CD4-positive, alpha-beta T cell (primary cell): ENCODE data around the gene ZMYND15. TPM values are rescaled to one million over a fixed set of nuclear protein-coding genes. Genes with fewer than 3 reads are reported as not detected.
"Not testable (repeated sequence)": the region's sequence is repeated elsewhere in the genome, so short reads cannot be mapped to it uniquely, and the experiment has no call there.

Experiments
- ATAC-seq: fragments of 200-7000 bp; cut with Tn5 transposase; one replicate; pipeline ENCODE4 v1.10.0; 2022; ENCODE audit warnings: mild to moderate bottlenecking; ENCODE audit not compliant: poor library complexity
- CTCF ChIA-PET: fragments of 350-600 bp; sonication (Branson Sonifier 250); formaldehyde crosslinking; loops from one replicate; lab custom pipeline; 2021; ENCODE audit warnings: antibody characterized with exemption, inconsistent platforms; lab: Charles Lee
- POLR2A ChIA-PET: fragments of 350-600 bp; sonication (Branson Sonifier 250); formaldehyde crosslinking; loops from one replicate; lab custom pipeline; 2021; ENCODE audit warnings: antibody characterized with exemption, inconsistent platforms; lab: Charles Lee
- DNase-seq, 14 experiments: peaks; one replicate each; pipeline ENCODE4 v3.0.0-alpha.2; 2013 to 2020; ENCODE audit warnings: mixed read lengths in 2 of 14
- H3K27ac ChIP-seq, 2 donors: one replicate each; pipeline versions ENCODE4 v1.5.1 to v1.7.0; 2013; ENCODE audit warnings: low read length in 2 of 2, low read depth in 1 of 2, mild to moderate bottlenecking in 1 of 2
- H3K27me3 ChIP-seq, 2 experiments: 1 replicate in 1 of 2; 2 replicates in 1 of 2; pipeline versions ENCODE4 v1.6.1 to v1.7.0; 2013; ENCODE audit warnings: low read length in 2 of 2, control low read depth in 1 of 2, mild to moderate bottlenecking in 1 of 2, moderate library complexity in 1 of 2; ENCODE audit not compliant: insufficient read depth in 2 of 2, control insufficient read depth in 1 of 2
- H3K36me3 ChIP-seq: one replicate; pipeline ENCODE4 v1.6.1; 2013; ENCODE audit warnings: low read length, control low read depth; ENCODE audit not compliant: insufficient read depth
- H3K4me1 ChIP-seq: one replicate; pipeline ENCODE4 v1.6.1; 2013; ENCODE audit warnings: low read length, control low read depth; ENCODE audit not compliant: insufficient read depth
- H3K4me3 ChIP-seq: one replicate; pipeline ENCODE4 v1.5.1; 2013; ENCODE audit warnings: mild to moderate bottlenecking, low read length, moderate library complexity
- H3K9me3 ChIP-seq, 2 experiments: 1 replicate in 1 of 2; 2 replicates in 1 of 2; pipeline versions ENCODE4 v1.6.1 to v1.7.0; 2013; ENCODE audit warnings: low read length in 2 of 2, mild to moderate bottlenecking in 2 of 2, control low read depth in 1 of 2, moderate library complexity in 1 of 2; ENCODE audit not compliant: control insufficient read depth in 1 of 2, insufficient read depth in 1 of 2
- H3K27ac Mint-ChIP-seq: one replicate; pipeline ENCODE4 v1.8.0; 2020; ENCODE audit warnings: mixed read lengths
- H3K27me3 Mint-ChIP-seq: one replicate; pipeline ENCODE4 v1.8.0; 2021; ENCODE audit warnings: mixed read lengths
- H3K36me3 Mint-ChIP-seq: one replicate; pipeline ENCODE4 v1.8.0; 2021; ENCODE audit warnings: low read depth, mixed read lengths
- H3K4me1 Mint-ChIP-seq: one replicate; pipeline ENCODE4 v1.8.0; 2021; ENCODE audit warnings: low read depth, mixed read lengths
- H3K4me3 Mint-ChIP-seq: one replicate; pipeline ENCODE4 v1.8.0; 2020; ENCODE audit warnings: mild to moderate bottlenecking, mixed read lengths
- H3K9me3 Mint-ChIP-seq: one replicate; pipeline ENCODE4 v1.8.0; 2020; ENCODE audit warnings: mixed read lengths
- CTCF ChIP-seq: fragments of 200-600 bp; IDR thresholded peaks from one replicate; pipeline ENCODE4 v1.8.0; 2022; ENCODE audit warnings: antibody characterized with exemption, mild to moderate bottlenecking
- intact Hi-C, 2 experiments: fragments of 100-400 bp; cut with DNase I in 1 of 2; cut with micrococcal nuclease in 1 of 2; formaldehyde crosslinking; loops; one replicate each; pipeline versions ENCODE4 v1.15.1 to v1.9.0; 2023 to 2025; cut with DNase I, micrococcal nuclease
- total RNA-seq, 174 experiments: library from RNA in 2 of 174; stranded (reverse) in 2 of 174; gene quantifications; one replicate each; pipeline ENCODE4 v1.2.3 and lab custom pipeline; 2021 to 2026

ZMYND15 gene
- total RNA-seq, 2 experiments from 2014 or later = 3.1 to 3.3 TPM

- Mint-ChIP-seq H3K4me3 (peak overlapping the region; percentile 79), H3K9me3 (no peaks in the 10 kb centered on the region), H3K4me1 (peaks cover 50% of the 10 kb centered on the region), H3K27ac (peak overlapping the region; percentile 91), H3K36me3 (peaks cover 11% of the 10 kb centered on the region), H3K27me3 (no peaks in the 10 kb centered on the region)
- DNase-seq (no peak), ATAC-seq (no peak)
- no peak overlapping the region for H3K27ac ChIP-seq
- CTCF ChIA-PET = interaction anchor here (0.7 kb wide), 1 partner anchor 9 kb away, joined by 3 read pairs; the partner anchor contains the start of gene ARRB2
- H3K9me3 ChIP-seq = no peaks in the 10 kb centered on the region
- no peak overlapping the region for H3K4me3 ChIP-seq
- peaks cover 2% of the 10 kb centered on the region for H3K36me3 ChIP-seq
- TF ChIP-seq CTCF = no peak
- peaks cover 39% of the 10 kb centered on the region for H3K4me1 ChIP-seq
- POLR2A ChIA-PET = interaction anchor here (1.3 kb wide), 1 partner anchor 9 kb away, joined by 3 read pairs; the partner anchor contains the start of gene ARRB2
- intact Hi-C loops = loop anchor here in 1 of 2 experiments (5.0 kb wide), 1 partner anchor 36 kb away; the partner anchor contains the start of genes CXCL16 and ZMYND15
- H3K27me3 ChIP-seq = no peaks in the 10 kb centered on the region
Observed at GRCh38 chr17:4701116-4701515, 38.5 kb upstream of the ZMYND15 start.

GRCh38 chr17:4703330-4703691 lies 36.3 kb upstream of the ZMYND15 start:
- Histone ChIP-seq H3K4me1 (peaks cover 30% of the 10 kb centered on the region), H3K4me3 (peak overlapping the region; percentile 76), H3K27me3 (no peaks in the 10 kb centered on the region), H3K36me3 (no peaks in the 10 kb centered on the region), H3K9me3 (no peaks in the 10 kb centered on the region), H3K27ac (peak overlapping the region; percentile 76 to 81)
- Mint-ChIP-seq H3K27ac (peak overlapping the region; percentile 91), H3K9me3 (no peaks in the 10 kb centered on the region), H3K36me3 (no peaks in the 10 kb centered on the region), H3K4me1 (peaks cover 44% of the 10 kb centered on the region), H3K4me3 (peak overlapping the region; percentile 87), H3K27me3 (no peaks in the 10 kb centered on the region)
- POLR2A ChIA-PET = interaction anchor here (0.9 to 2.4 kb wide), 10 partner anchors 12 to 337 kb away, joined by 3 to 13 read pairs (median 5); partner anchors contain the start of genes C17orf107, GLTPD2, PFN1 and PSMB6
- no peak for TF ChIP-seq CTCF
- CTCF ChIA-PET = interaction anchor here (1.1 to 2.1 kb wide), 2 partner anchors 29 to 86 kb away, joined by 3 to 6 read pairs; no protein-coding TSS in a partner anchor
- intact Hi-C loops = loop anchor here in 1 of 2 experiments (5.0 kb wide), 1 partner anchor 34 kb away; the partner anchor contains the start of genes CXCL16 and ZMYND15
- DNase-seq (no peak), ATAC-seq (no peak)

- Histone ChIP-seq H3K4me3 (peak overlapping the region; percentile 76), H3K4me1 (peaks cover 32% of the 10 kb centered on the region), H3K27ac (peak overlapping the region; percentile 76 to 81)
- intact Hi-C loops = loop anchor here in 1 of 2 experiments (5.0 kb wide), 1 partner anchor 33 kb away; the partner anchor contains the start of genes CXCL16 and ZMYND15
- H3K9me3 ChIP-seq, H3K36me3 ChIP-seq, ATAC-seq, DNase-seq, H3K36me3 Mint-ChIP-seq, H3K9me3 Mint-ChIP-seq, CTCF ChIA-PET, H3K27me3 Mint-ChIP-seq, H3K27me3 ChIP-seq: not testable (repeated sequence)
- Mint-ChIP-seq H3K4me3 (peak overlapping the region; percentile 87), H3K27ac (peak overlapping the region; percentile 91), H3K4me1 (peaks cover 50% of the 10 kb centered on the region)
- POLR2A ChIA-PET = interaction anchor here (1.0 to 2.4 kb wide), 8 partner anchors 10 to 263 kb away, joined by 3 to 13 read pairs (median 5); partner anchors contain the start of genes C17orf107, GLTPD2, PFN1 and PSMB6
Observed at GRCh38 chr17:4704574-4704907, 35.1 kb upstream of the ZMYND15 start.
